ENCODE results near the gene APLF.
"Not testable (repeated sequence)": the region's sequence is repeated elsewhere in the genome, so short reads cannot be mapped to it uniquely, and the experiment has no call there.

DNA sequence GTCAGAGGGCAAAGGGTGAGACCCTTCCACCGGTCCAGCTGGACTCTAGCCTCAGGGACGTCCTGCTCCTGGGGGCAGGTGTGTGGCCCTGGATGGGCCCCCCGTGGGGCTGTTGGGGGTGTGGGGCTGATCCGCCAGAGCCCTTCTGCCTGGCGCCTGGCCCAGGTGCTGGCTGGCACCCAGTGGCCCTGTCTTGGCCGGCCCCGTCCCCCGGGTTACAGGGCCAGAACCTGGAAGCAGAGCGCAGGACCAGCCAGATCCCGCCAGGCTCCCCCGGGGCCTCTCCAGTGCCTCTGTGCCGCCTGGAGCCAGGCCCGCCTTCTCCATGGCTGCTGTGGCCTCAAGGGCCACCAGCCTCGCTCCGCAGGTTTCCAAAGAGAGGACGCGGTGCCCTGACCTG lies 62.3 kb downstream of the APLF start:
- TF ChIP-seq, protein P1, sequence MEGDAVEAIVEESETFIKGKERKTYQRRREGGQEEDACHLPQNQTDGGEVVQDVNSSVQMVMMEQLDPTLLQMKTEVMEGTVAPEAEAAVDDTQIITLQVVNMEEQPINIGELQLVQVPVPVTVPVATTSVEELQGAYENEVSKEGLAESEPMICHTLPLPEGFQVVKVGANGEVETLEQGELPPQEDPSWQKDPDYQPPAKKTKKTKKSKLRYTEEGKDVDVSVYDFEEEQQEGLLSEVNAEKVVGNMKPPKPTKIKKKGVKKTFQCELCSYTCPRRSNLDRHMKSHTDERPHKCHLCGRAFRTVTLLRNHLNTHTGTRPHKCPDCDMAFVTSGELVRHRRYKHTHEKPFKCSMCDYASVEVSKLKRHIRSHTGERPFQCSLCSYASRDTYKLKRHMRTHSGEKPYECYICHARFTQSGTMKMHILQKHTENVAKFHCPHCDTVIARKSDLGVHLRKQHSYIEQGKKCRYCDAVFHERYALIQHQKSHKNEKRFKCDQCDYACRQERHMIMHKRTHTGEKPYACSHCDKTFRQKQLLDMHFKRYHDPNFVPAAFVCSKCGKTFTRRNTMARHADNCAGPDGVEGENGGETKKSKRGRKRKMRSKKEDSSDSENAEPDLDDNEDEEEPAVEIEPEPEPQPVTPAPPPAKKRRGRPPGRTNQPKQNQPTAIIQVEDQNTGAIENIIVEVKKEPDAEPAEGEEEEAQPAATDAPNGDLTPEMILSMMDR (IDR thresholded peaks at IDR 0.05; ENCODE audit: low read length) = not testable (repeated sequence)
- not testable (repeated sequence) for TF ChIP-seq EZH2 (IDR thresholded peaks at IDR 0.05; ENCODE audit: borderline replicate concordance, low read length)
